ENCODE data around the gene FAM187B. TPM values are rescaled to one million over a fixed set of nuclear protein-coding genes. Genes with fewer than 3 reads are reported as not detected.

Gene FAM187B
- total and polyA plus RNA-seq, 2 donors (not counting 1 experiment from before 2014, with no cell fraction given): 0.25 TPM; not detected in 1

DNA sequence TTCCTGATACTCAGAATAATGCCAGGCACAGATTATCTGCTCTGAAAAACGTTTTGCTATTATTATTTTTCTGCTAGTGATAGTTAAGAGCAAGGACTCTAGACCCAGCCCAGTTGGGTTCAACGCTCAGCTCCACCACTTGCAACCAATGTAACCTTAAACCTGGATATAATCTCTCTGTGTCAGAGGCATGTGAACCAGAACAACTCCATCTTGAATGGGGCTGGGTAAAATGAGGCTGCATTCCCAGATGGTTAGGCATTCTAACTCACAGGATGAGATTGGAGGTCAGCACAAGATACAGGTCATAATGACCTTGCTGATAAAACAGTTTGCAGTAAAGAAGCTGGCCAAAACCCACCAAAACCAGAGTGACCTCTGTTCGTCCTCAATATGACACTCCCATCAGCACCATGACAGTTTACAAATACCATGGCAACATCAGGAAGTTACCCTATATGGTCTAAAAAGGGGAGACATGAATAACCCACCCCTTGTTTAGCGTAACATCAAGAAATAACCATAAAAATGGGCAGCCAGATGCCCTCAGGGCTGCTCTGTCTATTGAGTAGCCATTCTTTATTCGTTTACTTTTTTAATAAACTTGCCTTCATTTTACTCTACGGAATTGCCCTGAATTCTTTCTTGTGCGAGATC, 13.6 kb downstream of the FAM187B start:
- Histone ChIP-seq H3K36me3 (replicated peaks in 1 of 2; ENCODE audit: control extremely low read depth in 1 of 2, control insufficient read depth in 1 of 2, extremely low read depth in 1 of 2, insufficient read depth in 2 of 2, low read length in 1 of 2) (no peaks in the 10 kb centered on the region), H3K9me3 (ENCODE audit: control extremely low read depth in 1 of 3, control insufficient read depth in 2 of 3, insufficient read depth in 1 of 3, low read length in 2 of 3) (peaks cover 0 to 4% (median 0%) of the 10 kb centered on the region in 3 donors), H2AFZ (ENCODE audit: insufficient read depth, low read depth, low read length, poor library complexity, severe bottlenecking) (no peak overlapping the region), H3K9ac (ENCODE audit: low read length) (no peak overlapping the region), H3K27ac (ENCODE audit: low read length in 2 of 2) (peak overlapping the region; percentile 93 to 99), H3K4me2 (replicated peaks; ENCODE audit: low read depth, low read length, poor library complexity, severe bottlenecking) (peak overlapping the region; percentile 58), H3K27me3 (replicated peaks in 1 of 4; ENCODE audit: control extremely low read depth in 1 of 4, control insufficient read depth in 3 of 4, insufficient read depth in 4 of 4, low read length in 3 of 4) (no peaks in the 10 kb centered on the region), H3K4me1 (ENCODE audit: control insufficient read depth in 2 of 2, insufficient read depth in 2 of 2, low read length in 2 of 2) (peaks cover 69 to 72% of the 10 kb centered on the region in 2 donors), H4K20me1 (ENCODE audit: control insufficient read depth, insufficient read depth, low read length, poor library complexity, severe bottlenecking) (no peaks in the 10 kb centered on the region), H3K79me2 (ENCODE audit: control insufficient read depth, insufficient read depth, low read length) (no peaks in the 10 kb centered on the region), H3K4me3 (ENCODE audit: control extremely low read depth in 1 of 5, extremely low read depth in 1 of 5, insufficient read depth in 1 of 5, low read depth in 2 of 5, low read length in 4 of 5) (no peak overlapping the region)
- H3K4me1 Mint-ChIP-seq: peaks cover 63% of the 10 kb centered on the region
- H3K27ac Mint-ChIP-seq: peak overlapping the region; percentile 98
- ChIA-PET CTCF (interaction anchor here (0.6 to 4.4 kb wide), 9 partner anchors 14 to 148 kb away, joined by 3 to 64 read pairs (median 6); partner anchors contain the start of genes FXYD5, FXYD7 and LGI4), POLR2A (interaction anchor here (0.5 to 2.8 kb wide), 7 partner anchors 9 to 428 kb away, joined by 4 to 11 read pairs (median 6); partner anchors contain the start of gene FXYD7)
- intact Hi-C loops (cut with micrococcal nuclease): loop anchor here (1.0 to 5.0 kb wide), 7 partner anchors 9 to 132 kb away; partner anchors contain the start of genes FFAR1, FXYD5 and USF2
- peaks cover 2% of the 10 kb centered on the region for H3K9me3 Mint-ChIP-seq (ENCODE audit: insufficient read depth)
- H3K4me3 Mint-ChIP-seq: peak overlapping the region; percentile 34
- TF ChIP-seq EZH2 (IDR thresholded peaks at IDR 0.05; ENCODE audit: borderline replicate concordance, insufficient read depth, low read depth, low read length, poor library complexity, severe bottlenecking): no peak
- TF ChIP-seq, protein P1, sequence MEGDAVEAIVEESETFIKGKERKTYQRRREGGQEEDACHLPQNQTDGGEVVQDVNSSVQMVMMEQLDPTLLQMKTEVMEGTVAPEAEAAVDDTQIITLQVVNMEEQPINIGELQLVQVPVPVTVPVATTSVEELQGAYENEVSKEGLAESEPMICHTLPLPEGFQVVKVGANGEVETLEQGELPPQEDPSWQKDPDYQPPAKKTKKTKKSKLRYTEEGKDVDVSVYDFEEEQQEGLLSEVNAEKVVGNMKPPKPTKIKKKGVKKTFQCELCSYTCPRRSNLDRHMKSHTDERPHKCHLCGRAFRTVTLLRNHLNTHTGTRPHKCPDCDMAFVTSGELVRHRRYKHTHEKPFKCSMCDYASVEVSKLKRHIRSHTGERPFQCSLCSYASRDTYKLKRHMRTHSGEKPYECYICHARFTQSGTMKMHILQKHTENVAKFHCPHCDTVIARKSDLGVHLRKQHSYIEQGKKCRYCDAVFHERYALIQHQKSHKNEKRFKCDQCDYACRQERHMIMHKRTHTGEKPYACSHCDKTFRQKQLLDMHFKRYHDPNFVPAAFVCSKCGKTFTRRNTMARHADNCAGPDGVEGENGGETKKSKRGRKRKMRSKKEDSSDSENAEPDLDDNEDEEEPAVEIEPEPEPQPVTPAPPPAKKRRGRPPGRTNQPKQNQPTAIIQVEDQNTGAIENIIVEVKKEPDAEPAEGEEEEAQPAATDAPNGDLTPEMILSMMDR (IDR thresholded peaks at IDR 0.05): no peak
- WGBS (ENCODE audit: insufficient coverage): 100% methylated on average over 1 of the region's 7 CpGs
- H3K27me3 Mint-ChIP-seq: no peaks in the 10 kb centered on the region
- no peak for ATAC-seq (ENCODE audit: low read depth)
- DNase-seq: no peak

Measured in B cell (primary cell).